KMS-11 (cell line): Measurements from ENCODE around the gene FXYD7.

Source experiments
- H2AFZ ChIP-seq: fragments of 200-600 bp; sonication (generic); 2 replicates; pipeline ENCODE4 v1.6.1; 2016; ENCODE audit warnings: antibody characterized with exemption, mixed run types, low read depth
- H3K27ac ChIP-seq: fragments of 200-600 bp; sonication (generic); 2 replicates; pipeline ENCODE4 v1.6.1; 2016; ENCODE audit warnings: mild to moderate bottlenecking, mixed run types
- H3K27me3 ChIP-seq: fragments of 200-600 bp; sonication (generic); 2 replicates; pipeline ENCODE4 v1.6.1; 2017; ENCODE audit warnings: mild to moderate bottlenecking, low read depth, mixed run types, moderate library complexity; ENCODE audit not compliant: insufficient read depth
- H3K36me3 ChIP-seq: fragments of 200-600 bp; sonication (generic); 2 replicates; pipeline ENCODE4 v1.6.1; 2017; ENCODE audit warnings: mild to moderate bottlenecking, mixed run types; ENCODE audit not compliant: insufficient read depth
- H3K4me1 ChIP-seq: fragments of 200-600 bp; sonication (generic); 2 replicates; pipeline ENCODE4 v1.6.1; 2016; ENCODE audit warnings: mild to moderate bottlenecking, low read depth, mixed run types; ENCODE audit not compliant: poor library complexity, severe bottlenecking
- H3K4me2 ChIP-seq: fragments of 200-600 bp; sonication (generic); 2 replicates; pipeline ENCODE4 v1.7.0; 2016; ENCODE audit warnings: mild to moderate bottlenecking, mixed run types
- H3K4me3 ChIP-seq: fragments of 200-600 bp; sonication (generic); IDR thresholded peaks from 2 replicates; pipeline ENCODE4 v1.6.1; 2017; ENCODE audit warnings: low read depth, low read length, mixed read lengths; ENCODE audit not compliant: insufficient read depth
- H3K79me2 ChIP-seq: fragments of 200-600 bp; sonication (generic); 2 replicates; pipeline ENCODE4 v1.6.1; 2016; ENCODE audit warnings: low read depth, mixed run types; ENCODE audit not compliant: insufficient read depth
- H3K9ac ChIP-seq: fragments of 200-600 bp; sonication (generic); 2 replicates; pipeline ENCODE4 v1.6.1; 2016; ENCODE audit warnings: mild to moderate bottlenecking, mixed run types
- H4K20me1 ChIP-seq: fragments of 200-600 bp; sonication (generic); 2 replicates; pipeline ENCODE4 v1.6.1; 2016; ENCODE audit warnings: mild to moderate bottlenecking, mixed run types; ENCODE audit not compliant: insufficient read depth
- CTCF ChIP-seq: fragments of 200-600 bp; sonication (generic); conservative IDR thresholded peaks from 2 replicates; pipeline ENCODE4 v1.6.1; 2017; ENCODE audit warnings: low read depth, mild to moderate bottlenecking, antibody characterized with exemption, low read length, moderate library complexity, mixed read lengths

Gene FXYD7

GRCh38 chr19:35114353-35115176, 28.5 kb upstream of the FXYD7 start:
- peak; percentile 75 for TF ChIP-seq CTCF
- Histone ChIP-seq H3K4me2 (no peak overlapping the region), H3K27me3 (peaks cover 32% of the 10 kb centered on the region), H3K27ac (no peak overlapping the region), H3K79me2 (no peaks in the 10 kb centered on the region), H3K9ac (no peak overlapping the region), H3K36me3 (no peaks in the 10 kb centered on the region), H3K4me3 (no peak overlapping the region), H2AFZ (no peak overlapping the region), H4K20me1 (no peaks in the 10 kb centered on the region), H3K4me1 (no peaks in the 10 kb centered on the region)

- no peaks in the 10 kb centered on the region for H3K36me3 ChIP-seq
- no peak within 1 kb of the TSS for H3K9ac ChIP-seq
- H3K27ac ChIP-seq, result no peak within 1 kb of the TSS
- no peaks in the 10 kb centered on the region for H3K79me2 ChIP-seq
- H4K20me1 ChIP-seq, result no peaks in the 10 kb centered on the region
- no peak within 1 kb of the TSS for H3K4me3 ChIP-seq
- no peaks in the 10 kb centered on the region for H3K4me1 ChIP-seq
- H3K27me3 ChIP-seq, result peaks cover 33% of the 10 kb centered on the region
- no peak within 1 kb of the TSS for H3K4me2 ChIP-seq
- H2AFZ ChIP-seq, result no peak within 1 kb of the TSS
- no peak for TF ChIP-seq CTCF
Measured at GRCh38 chr19:35115177-35115951, 27.7 kb upstream of the FXYD7 start, which contains the start of gene FXYD3. Gene FXYD3, plus strand, starts transcription at chr19:35115823. Its CDS starts 3,554 bp downstream, at chr19:35119377.

GRCh38 chr19:35116072-35116801, 26.8 kb upstream of the FXYD7 start:
- TF ChIP-seq CTCF, result no peak
- Histone ChIP-seq H3K36me3 (no peaks in the 10 kb centered on the region), H3K4me3 (no peak overlapping the region), H3K79me2 (no peaks in the 10 kb centered on the region), H3K27ac (no peak overlapping the region), H3K4me1 (no peaks in the 10 kb centered on the region), H4K20me1 (no peaks in the 10 kb centered on the region), H3K9ac (no peak overlapping the region), H3K27me3 (peaks cover 35% of the 10 kb centered on the region), H2AFZ (no peak overlapping the region), H3K4me2 (no peak overlapping the region)

GRCh38 chr19:35117116-35117515, 25.9 kb upstream of the FXYD7 start:
- H2AFZ ChIP-seq, result no peak overlapping the region
- no peaks in the 10 kb centered on the region for H3K36me3 ChIP-seq
- no peak for TF ChIP-seq CTCF
- no peak overlapping the region for H3K4me3 ChIP-seq
- peaks cover 42% of the 10 kb centered on the region for H3K27me3 ChIP-seq
- no peak overlapping the region for H3K4me2 ChIP-seq
- H3K27ac ChIP-seq, result no peak overlapping the region
- no peaks in the 10 kb centered on the region for H3K79me2 ChIP-seq
- no peaks in the 10 kb centered on the region for H3K4me1 ChIP-seq
- H4K20me1 ChIP-seq, result no peaks in the 10 kb centered on the region
- H3K9ac ChIP-seq, result no peak overlapping the region
